ENCODE results near the gene TMEM52. TPM values are rescaled to one million over a fixed set of nuclear protein-coding genes. Genes with fewer than 3 reads are reported as not detected.

TMEM52 gene
- total and polyA plus RNA-seq, 2 donors (not counting 3 experiments of a cell fraction or from before 2014, with no cell fraction given), result 1.6 to 1.7 TPM

- FAIRE-seq, result no peak
- no peaks in the 10 kb centered on the region for H3K9me3 ChIP-seq (replicated peaks; ENCODE audit: control insufficient read depth, insufficient read depth, low read length)
- no peaks in the 10 kb centered on the region for H3K4me1 ChIP-seq (ENCODE audit: control insufficient read depth, extremely low read depth, insufficient read depth, low read length)
- no peak for DNase-seq (ENCODE audit: low read depth, low spot score)
- intact Hi-C loops (cut with micrococcal nuclease) (no loop called here), dilution Hi-C loops (cut with MboI; ENCODE audit: extremely low pct_ligation_motif_present, low sequenced_read_pairs) (no loop called here)
- no peak overlapping the region for H3K27ac ChIP-seq (ENCODE audit: insufficient read depth, low read depth, low read length)
- BruUV-seq (replicated peaks), result no TSS peak
- H3K79me2 ChIP-seq (ENCODE audit: control insufficient read depth, insufficient read depth, low read length), result no peaks in the 10 kb centered on the region
- no peaks in the 10 kb centered on the region for H3K9me1 ChIP-seq (replicated peaks; ENCODE audit: control insufficient read depth, extremely low read depth, insufficient read depth, low read length)
- TF ChIP-seq POLR2A (IDR thresholded peaks at IDR 0.05; ENCODE audit: low read depth, low read length) (no peak), MYC (IDR thresholded peaks at IDR 0.05; ENCODE audit: low read depth, low read length) (no peak), FOS (IDR thresholded peaks at IDR 0.05; ENCODE audit: borderline replicate concordance, insufficient read depth, low read length) (no peak), POLR2AphosphoS5 (IDR thresholded peaks at IDR 0.05; ENCODE audit: insufficient read depth, low read depth, low read length) (no peak), GATA2 (IDR thresholded peaks at IDR 0.05; ENCODE audit: insufficient read depth, insufficient read length, low read depth, low read length) (no peak), EZH2 (IDR thresholded peaks at IDR 0.05; ENCODE audit: borderline replicate concordance, low read depth, low read length, severe bottlenecking) (no peak), MAX (IDR thresholded peaks at IDR 0.05; ENCODE audit: insufficient read depth, insufficient read length) (no peak), CTCF (IDR thresholded peaks at IDR 0.05; ENCODE audit: extremely low read depth in 1 of 2, insufficient read depth in 1 of 2, low read depth in 1 of 2, low read length in 2 of 2) (no peak)
- no peaks in the 10 kb centered on the region for H3K36me3 ChIP-seq (ENCODE audit: control insufficient read depth in 2 of 2, extremely low read depth in 1 of 2, insufficient read depth in 2 of 2, low read length in 2 of 2)
- H2AFZ ChIP-seq (ENCODE audit: low read depth, low read length), result no peak overlapping the region
- H3K4me3 ChIP-seq (replicated peaks in 1 of 3; ENCODE audit: insufficient read depth in 1 of 3, low read depth in 1 of 3, low read length in 3 of 3), result no peak overlapping the region
- H3K27me3 ChIP-seq (ENCODE audit: control insufficient read depth in 2 of 2, insufficient read depth in 2 of 2, low read length in 2 of 2), result no peaks in the 10 kb centered on the region
- no peak overlapping the region for H3K9ac ChIP-seq (replicated peaks; ENCODE audit: extremely low read depth, insufficient read depth, low read length)
- no peaks in the 10 kb centered on the region for H4K20me1 ChIP-seq (replicated peaks; ENCODE audit: control insufficient read depth, extremely low read depth, insufficient read depth, low read length)
- no peak overlapping the region for H3K4me2 ChIP-seq (ENCODE audit: insufficient read depth, low read length)
- CTCF ChIA-PET, result interaction anchor here (3.3 kb wide), 1 partner anchor 99 kb away, joined by 44 read pairs; no protein-coding TSS in a partner anchor
- POLR2A ChIA-PET, result no interaction called here
Measured at GRCh38 chr1:1945782-1946393, 26.8 kb upstream of the TMEM52 start.
